Measurements from ENCODE around the gene GNA15. TPM values are rescaled to one million over a fixed set of nuclear protein-coding genes. Genes with fewer than 3 reads are reported as not detected.
A peak's percentile ranks its signal among the peaks of the same experiment; 100 is the strongest.

GNA15 gene
- total RNA-seq, 6 experiments from 2014 or later, result 0.31 to 3.9 (median 0.83) TPM

- H3K36me3 ChIP-seq, result no peaks in the 10 kb centered on the region
- DNase-seq, result no peak
- WGBS (ENCODE audit: insufficient coverage, low coverage, low lambda C conversion rate, missing lambda C conversion rate), result no CpG with 5 or more reads among the region's 14 CpGs
- no peaks in the 10 kb centered on the region for H3K9me3 ChIP-seq
- intact Hi-C loops (cut with DNase I), result no loop called here
- H3K4me1 ChIP-seq, result no peaks in the 10 kb centered on the region
- H3K27ac ChIP-seq, result no peak overlapping the region
- H3K4me3 ChIP-seq, result no peak overlapping the region
- TF ChIP-seq POLR2A (IDR thresholded peaks at IDR 0.05) (no peak), CTCF (IDR thresholded peaks at IDR 0.05) (no peak)
- H3K27me3 ChIP-seq, result no peaks in the 10 kb centered on the region
- no peak for ATAC-seq
Measured at GRCh38 chr19:3196933-3197205, 61.0 kb downstream of the GNA15 start.

GRCh38 chr19:3198901-3199700 is 63.3 kb downstream of the GNA15 start:
- WGBS (ENCODE audit: insufficient coverage, low coverage, low lambda C conversion rate, missing lambda C conversion rate), result 93% methylated on average over 3 of the region's 43 CpGs
- no peak for ATAC-seq

GRCh38 chr19:3201072-3201700 is 65.4 kb downstream of the GNA15 start:
- peaks cover 0 to 7% (median 0%) of the 10 kb centered on the region in 4 donors for H3K36me3 ChIP-seq
- no peaks in the 10 kb centered on the region for H3K9me3 ChIP-seq
- no peak overlapping the region for H3K27ac ChIP-seq
- H3K4me3 ChIP-seq, result no peak overlapping the region
- intact Hi-C loops (cut with DNase I), result no loop called here
- no peaks in the 10 kb centered on the region for H3K4me1 ChIP-seq
- ATAC-seq (no peak), DNase-seq (peak in 1 of 3 donors; percentile 44)
- TF ChIP-seq POLR2A (IDR thresholded peaks at IDR 0.05), result no peak
- no peak for TF ChIP-seq CTCF (IDR thresholded peaks at IDR 0.05)
- H3K27me3 ChIP-seq, result no peaks in the 10 kb centered on the region
- WGBS (ENCODE audit: insufficient coverage, low coverage, low lambda C conversion rate, missing lambda C conversion rate), result 98% methylated on average over 10 of the region's 39 CpGs

More at GRCh38 chr19:3198901-3199700, 63.3 kb downstream of the GNA15 start:
- H3K4me3 ChIP-seq, result no peak overlapping the region
- intact Hi-C loops (cut with DNase I), result no loop called here
- no peaks in the 10 kb centered on the region for H3K9me3 ChIP-seq
- TF ChIP-seq CTCF (IDR thresholded peaks at IDR 0.05) (no peak), POLR2A (IDR thresholded peaks at IDR 0.05) (no peak)
- H3K27me3 ChIP-seq, result no peaks in the 10 kb centered on the region
- H3K36me3 ChIP-seq, result no peaks in the 10 kb centered on the region
- no peaks in the 10 kb centered on the region for H3K4me1 ChIP-seq
- DNase-seq, result no peak
- H3K27ac ChIP-seq, result no peak overlapping the region

- 83% methylated on average over 4 of the region's 14 CpGs for WGBS (ENCODE audit: insufficient coverage, low coverage, low lambda C conversion rate, missing lambda C conversion rate)
Measured at GRCh38 chr19:3201911-3202310, 66.1 kb downstream of the GNA15 start.

More at GRCh38 chr19:3201911-3202310, 66.1 kb downstream of the GNA15 start:
- H3K27me3 ChIP-seq, result no peaks in the 10 kb centered on the region
- ATAC-seq (no peak), DNase-seq (no peak)
- no peaks in the 10 kb centered on the region for H3K9me3 ChIP-seq
- no peaks in the 10 kb centered on the region for H3K4me1 ChIP-seq
- no peak overlapping the region for H3K27ac ChIP-seq
- H3K36me3 ChIP-seq, result peaks cover 0 to 14% (median 0%) of the 10 kb centered on the region in 4 donors
- intact Hi-C loops (cut with DNase I), result no loop called here
- TF ChIP-seq CTCF (IDR thresholded peaks at IDR 0.05) (no peak), POLR2A (IDR thresholded peaks at IDR 0.05) (no peak)
- H3K4me3 ChIP-seq, result no peak overlapping the region
